ENCODE data around the gene GRM7.

GRCh38 chr3:7518456-7518855 is 657.5 kb downstream of the GRM7 start:
- TF ChIP-seq POLR2AphosphoS5 (IDR thresholded peaks at IDR 0.05) (no peak), CTCF (IDR thresholded peaks at IDR 0.05) (no peak)
